Central memory CD8-positive, alpha-beta T cell (primary cell): Measurements from ENCODE around the gene TTC9.

Source experiments
- ATAC-seq: fragments of 150-1000 bp; cut with Tn5 transposase; replicated peaks from 2 replicates; pipeline ENCODE4 v1.10.0; 2022; ENCODE audit warnings: mild to moderate bottlenecking, moderate FRiP score, moderate number of reproducible peaks; ENCODE audit not compliant: poor library complexity, severe bottlenecking; ENCODE audit errors: extremely low read depth
- DNase-seq, 2 donors: peaks; one replicate each; pipeline ENCODE4 v3.0.0; 2021; ENCODE audit warnings: low spot score in 2 of 2
- H3K27ac Mint-ChIP-seq: one replicate; pipeline ENCODE4 v1.8.0; 2022; ENCODE audit warnings: low read depth, mild to moderate bottlenecking, moderate library complexity, mixed read lengths
- H3K27me3 Mint-ChIP-seq: one replicate; pipeline ENCODE4 v1.8.0; 2022; ENCODE audit warnings: mixed read lengths
- H3K36me3 Mint-ChIP-seq: one replicate; pipeline ENCODE4 v1.8.0; 2022; ENCODE audit warnings: mild to moderate bottlenecking, moderate library complexity, mixed read lengths; ENCODE audit not compliant: insufficient read depth
- H3K4me1 Mint-ChIP-seq: one replicate; pipeline ENCODE4 v1.8.0; 2022; ENCODE audit warnings: mixed read lengths
- H3K4me3 Mint-ChIP-seq: one replicate; pipeline ENCODE4 v1.8.0; 2022; ENCODE audit warnings: mild to moderate bottlenecking, moderate library complexity, mixed read lengths
- H3K9me3 Mint-ChIP-seq: one replicate; pipeline ENCODE4 v1.8.0; 2022; ENCODE audit warnings: mixed read lengths

The TTC9 gene

GRCh38 chr14:70622111-70622712 is 19.5 kb upstream of the TTC9 start:
- ATAC-seq: no peak
- Mint-ChIP-seq H3K27me3 (peaks cover 35% of the 10 kb centered on the region), H3K4me1 (no peaks in the 10 kb centered on the region), H3K36me3 (no peaks in the 10 kb centered on the region), H3K9me3 (peaks cover 9% of the 10 kb centered on the region), H3K27ac (no peak overlapping the region), H3K4me3 (no peak overlapping the region)
- no peak for DNase-seq

GRCh38 chr14:70624972-70625371 is 16.7 kb upstream of the TTC9 start:
- Mint-ChIP-seq H3K27me3 (peaks cover 40% of the 10 kb centered on the region), H3K4me3 (no peak overlapping the region), H3K9me3 (peaks cover 9% of the 10 kb centered on the region)

DNA sequence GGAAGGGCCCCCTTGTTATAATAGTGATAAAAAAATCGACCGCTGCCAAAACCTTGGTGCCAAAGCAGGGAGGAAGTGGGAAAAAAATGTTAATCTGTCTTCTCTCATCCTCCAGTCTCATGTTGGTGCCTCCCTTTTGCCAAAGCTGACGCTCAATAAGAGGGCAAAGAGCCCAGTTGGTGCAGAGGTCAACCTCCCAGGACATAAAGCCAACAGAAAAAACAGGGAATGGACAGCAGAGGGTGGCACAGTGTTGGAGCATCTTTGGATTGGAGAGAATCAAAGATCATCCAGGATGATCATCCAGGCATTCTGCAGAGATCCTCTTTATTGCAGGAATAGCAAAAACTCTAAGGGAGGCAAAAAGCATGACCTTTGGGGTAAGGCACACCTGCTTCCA is 9.8 kb upstream of the TTC9 start:
- Mint-ChIP-seq H3K4me1 (no peaks in the 10 kb centered on the region), H3K27ac (no peak overlapping the region), H3K9me3 (no peaks in the 10 kb centered on the region), H3K4me3 (no peak overlapping the region), H3K27me3 (peaks cover 8% of the 10 kb centered on the region), H3K36me3 (no peaks in the 10 kb centered on the region)
- ATAC-seq (no peak), DNase-seq (no peak)

More at GRCh38 chr14:70624972-70625371, 16.7 kb upstream of the TTC9 start:
- H3K4me1 Mint-ChIP-seq: no peaks in the 10 kb centered on the region
- no peak for ATAC-seq
- no peaks in the 10 kb centered on the region for H3K36me3 Mint-ChIP-seq
- H3K27ac Mint-ChIP-seq: no peak overlapping the region
- no peak for DNase-seq

GRCh38 chr14:70635971-70636595 is 5.6 kb upstream of the TTC9 start:
- H3K4me3 Mint-ChIP-seq: no peak overlapping the region
- H3K4me1 Mint-ChIP-seq: peaks cover 7% of the 10 kb centered on the region
- DNase-seq (no peak), ATAC-seq (no peak)
- peaks cover 4% of the 10 kb centered on the region for H3K36me3 Mint-ChIP-seq
- H3K27me3 Mint-ChIP-seq: no peaks in the 10 kb centered on the region
- H3K9me3 Mint-ChIP-seq: no peaks in the 10 kb centered on the region
- no peak overlapping the region for H3K27ac Mint-ChIP-seq

DNA sequence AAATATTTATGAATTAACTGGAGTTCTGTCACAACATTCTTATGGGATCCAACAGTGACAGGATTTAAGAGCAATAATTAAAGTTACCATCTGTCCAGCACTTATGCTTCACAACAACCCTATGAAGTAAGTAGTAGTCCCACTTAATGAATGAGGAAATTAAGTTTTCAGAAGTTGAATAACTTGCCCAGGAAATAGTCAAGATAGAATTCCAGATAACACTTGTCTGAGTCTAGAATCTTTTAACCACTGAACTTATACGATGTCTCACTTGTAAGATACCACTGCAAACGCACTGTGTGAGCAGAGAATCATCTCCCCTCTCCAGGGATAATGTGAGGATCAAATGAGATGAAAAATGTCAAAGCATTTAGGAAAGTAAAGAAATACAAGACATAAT is 3.3 kb upstream of the TTC9 start:
- H3K9me3 Mint-ChIP-seq: no peaks in the 10 kb centered on the region
- H3K27ac Mint-ChIP-seq: no peak overlapping the region
- H3K36me3 Mint-ChIP-seq: peaks cover 18% of the 10 kb centered on the region
- H3K27me3 Mint-ChIP-seq: no peaks in the 10 kb centered on the region
- H3K4me1 Mint-ChIP-seq: peaks cover 22% of the 10 kb centered on the region
- ATAC-seq (no peak), DNase-seq (no peak)
- H3K4me3 Mint-ChIP-seq: no peak overlapping the region

- Mint-ChIP-seq H3K27ac (peak overlapping the region; percentile 56), H3K9me3 (no peaks in the 10 kb centered on the region), H3K4me1 (peaks cover 42% of the 10 kb centered on the region), H3K4me3 (peak overlapping the region; percentile 93), H3K36me3 (peaks cover 20% of the 10 kb centered on the region), H3K27me3 (no peaks in the 10 kb centered on the region)
- ATAC-seq (peak; percentile 61), DNase-seq (no peak)
Measured at GRCh38 chr14:70640938-70641547, 673 bp upstream of the TTC9 start.

- no peaks in the 10 kb centered on the region for H3K27me3 Mint-ChIP-seq
- H3K4me3 Mint-ChIP-seq: peak overlapping the region; percentile 88
- peaks cover 20% of the 10 kb centered on the region for H3K36me3 Mint-ChIP-seq
- H3K9me3 Mint-ChIP-seq: no peaks in the 10 kb centered on the region
- DNase-seq: no peak
- H3K27ac Mint-ChIP-seq: peak overlapping the region; percentile 68
- peak; percentile 34 for ATAC-seq
- peaks cover 50% of the 10 kb centered on the region for H3K4me1 Mint-ChIP-seq
Measured at GRCh38 chr14:70642303-70643235, 853 bp downstream of the TTC9 start.

- DNase-seq: no peak
- Mint-ChIP-seq H3K27ac (peak overlapping the region; percentile 68), H3K9me3 (no peaks in the 10 kb centered on the region), H3K36me3 (peaks cover 20% of the 10 kb centered on the region), H3K4me1 (peaks cover 50% of the 10 kb centered on the region), H3K4me3 (peak overlapping the region; percentile 88), H3K27me3 (no peaks in the 10 kb centered on the region)
- ATAC-seq: no peak
Measured at GRCh38 chr14:70643967-70644366, 2.3 kb downstream of the TTC9 start.

GRCh38 chr14:70645892-70646291 is 4.2 kb downstream of the TTC9 start:
- no peak for ATAC-seq
- H3K4me1 Mint-ChIP-seq: peaks cover 53% of the 10 kb centered on the region

GRCh38 chr14:70646705-70647104 is 5.0 kb downstream of the TTC9 start:
- peak overlapping the region; percentile 10 for H3K27ac Mint-ChIP-seq
- DNase-seq (no peak), ATAC-seq (no peak)
- H3K4me1 Mint-ChIP-seq: peaks cover 47% of the 10 kb centered on the region
- no peaks in the 10 kb centered on the region for H3K27me3 Mint-ChIP-seq
- peak overlapping the region; percentile 14 for H3K4me3 Mint-ChIP-seq
- H3K9me3 Mint-ChIP-seq: no peaks in the 10 kb centered on the region
- peaks cover 14% of the 10 kb centered on the region for H3K36me3 Mint-ChIP-seq

More at GRCh38 chr14:70645892-70646291, 4.2 kb downstream of the TTC9 start:
- Mint-ChIP-seq H3K9me3 (no peaks in the 10 kb centered on the region), H3K27me3 (no peaks in the 10 kb centered on the region), H3K36me3 (peaks cover 18% of the 10 kb centered on the region), H3K4me3 (peak overlapping the region; percentile 14), H3K27ac (peak overlapping the region; percentile 10)
- no peak for DNase-seq

- no peak overlapping the region for H3K4me3 Mint-ChIP-seq
- H3K27ac Mint-ChIP-seq: no peak overlapping the region
- ATAC-seq (no peak), DNase-seq (no peak)
- H3K4me1 Mint-ChIP-seq: peaks cover 46% of the 10 kb centered on the region
- peaks cover 7% of the 10 kb centered on the region for H3K36me3 Mint-ChIP-seq
- no peaks in the 10 kb centered on the region for H3K9me3 Mint-ChIP-seq
- H3K27me3 Mint-ChIP-seq: no peaks in the 10 kb centered on the region
Measured at GRCh38 chr14:70648346-70648745, 6.6 kb downstream of the TTC9 start.

- Mint-ChIP-seq H3K27ac (no peak overlapping the region), H3K4me1 (peaks cover 39% of the 10 kb centered on the region), H3K4me3 (no peak overlapping the region), H3K9me3 (no peaks in the 10 kb centered on the region), H3K27me3 (no peaks in the 10 kb centered on the region), H3K36me3 (peaks cover 4% of the 10 kb centered on the region)
- ATAC-seq (no peak), DNase-seq (no peak)
Measured at GRCh38 chr14:70649803-70650202, 8.1 kb downstream of the TTC9 start.
